Measurements from ENCODE around the gene DYDC2.
"Not testable (repeated sequence)": the region's sequence is repeated elsewhere in the genome, so short reads cannot be mapped to it uniquely, and the experiment has no call there.

DYDC2 gene

DNA sequence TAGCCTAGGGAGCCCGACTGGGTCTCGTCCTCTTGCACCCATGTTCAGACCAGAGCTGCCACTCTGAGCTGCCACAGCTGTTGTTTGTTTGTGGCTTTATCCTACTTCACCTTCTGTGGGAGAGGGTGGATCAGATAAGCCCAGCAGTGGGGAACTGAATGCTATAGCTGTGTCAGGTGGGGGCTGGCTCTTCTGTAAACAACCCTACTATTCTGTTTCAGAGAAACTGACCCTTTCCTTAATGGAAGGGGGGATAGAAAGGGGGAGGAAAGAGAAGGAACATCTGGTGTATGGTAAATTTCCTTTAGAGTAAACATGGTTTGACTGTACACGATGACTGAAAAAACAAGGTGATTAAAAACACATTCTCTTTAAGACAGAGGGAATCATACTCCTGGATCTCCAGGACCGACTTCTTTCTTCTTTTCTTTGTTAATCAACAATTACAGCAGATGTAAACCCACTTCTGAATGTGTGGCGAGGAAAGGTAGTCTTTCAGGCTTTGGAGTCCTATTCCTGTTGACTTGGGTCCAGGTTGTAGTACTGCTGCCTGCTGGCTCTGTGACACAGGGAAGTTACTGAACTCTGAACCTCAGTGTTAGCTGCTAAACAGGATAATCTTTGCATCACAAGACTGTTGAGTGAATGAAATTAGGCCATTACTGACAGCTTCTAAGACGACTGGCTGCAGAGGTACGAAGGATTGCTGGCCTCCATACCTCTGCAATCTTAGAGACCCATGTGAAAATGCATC lies 57.7 kb downstream of the DYDC2 start:
- FAIRE-seq (no peak), DNase-seq (ENCODE audit: insufficient read length, low spot score) (no peak)
- no peak for TF ChIP-seq PAX5 (IDR thresholded peaks at IDR 0.05; ENCODE audit: insufficient read depth, low read length, severe bottlenecking)
- TF ChIP-seq TAF1 (IDR thresholded peaks at IDR 0.05; ENCODE audit: low read depth, low read length) = no peak
- no peak for TF ChIP-seq POLR2AphosphoS5 (IDR thresholded peaks at IDR 0.05; ENCODE audit: low read depth, low read length)
- TF ChIP-seq POU2F2 (IDR thresholded peaks at IDR 0.05; ENCODE audit: low read depth, low read length) = no peak
- TF ChIP-seq POLR2A (IDR thresholded peaks at IDR 0.05; ENCODE audit: low read depth, low read length) = no peak
- no peak for TF ChIP-seq SPI1 (IDR thresholded peaks at IDR 0.05; ENCODE audit: low read depth, low read length)

DNA sequence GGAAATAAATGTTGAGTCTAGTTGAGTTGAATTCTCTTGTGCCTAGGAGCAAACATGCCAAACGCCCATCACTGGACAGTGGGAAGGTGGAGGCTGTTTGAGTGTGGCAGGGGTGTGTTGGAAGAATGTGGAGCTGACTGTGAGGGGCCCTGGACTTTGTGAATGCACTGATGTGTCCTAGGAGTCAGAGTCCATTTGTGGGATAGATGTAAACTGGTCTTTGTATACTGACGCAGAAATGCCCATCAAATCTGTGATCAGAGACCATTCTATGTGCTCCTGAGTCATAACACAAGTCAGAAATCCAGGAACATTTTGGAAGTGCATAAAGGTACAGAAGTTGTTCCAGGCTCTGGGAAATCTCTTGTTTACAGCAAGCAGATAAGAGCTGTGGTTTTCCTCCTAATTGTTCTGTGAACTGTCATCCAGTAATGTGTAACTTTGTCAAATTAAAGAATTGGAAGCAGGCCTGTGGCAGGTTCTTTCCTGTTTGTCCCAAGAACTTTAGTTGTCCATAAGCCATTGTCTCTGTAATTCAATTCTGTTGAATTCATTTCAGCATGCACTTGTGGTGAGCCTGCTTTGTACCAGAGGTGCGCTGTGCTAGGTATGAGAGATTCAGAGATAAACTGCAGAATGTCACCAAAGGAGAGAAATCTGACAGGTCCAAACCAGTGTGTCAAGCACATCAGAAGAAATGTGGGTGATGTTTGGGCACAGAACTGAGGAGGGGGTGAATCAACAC lies 59.3 kb downstream of the DYDC2 start:
- DNase-seq (ENCODE audit: insufficient read length, low spot score) (no peak), FAIRE-seq (no peak)
- no peak for TF ChIP-seq POU2F2 (IDR thresholded peaks at IDR 0.05; ENCODE audit: low read depth, low read length)
- no peak for TF ChIP-seq POLR2AphosphoS5 (IDR thresholded peaks at IDR 0.05; ENCODE audit: low read depth, low read length)

DNA sequence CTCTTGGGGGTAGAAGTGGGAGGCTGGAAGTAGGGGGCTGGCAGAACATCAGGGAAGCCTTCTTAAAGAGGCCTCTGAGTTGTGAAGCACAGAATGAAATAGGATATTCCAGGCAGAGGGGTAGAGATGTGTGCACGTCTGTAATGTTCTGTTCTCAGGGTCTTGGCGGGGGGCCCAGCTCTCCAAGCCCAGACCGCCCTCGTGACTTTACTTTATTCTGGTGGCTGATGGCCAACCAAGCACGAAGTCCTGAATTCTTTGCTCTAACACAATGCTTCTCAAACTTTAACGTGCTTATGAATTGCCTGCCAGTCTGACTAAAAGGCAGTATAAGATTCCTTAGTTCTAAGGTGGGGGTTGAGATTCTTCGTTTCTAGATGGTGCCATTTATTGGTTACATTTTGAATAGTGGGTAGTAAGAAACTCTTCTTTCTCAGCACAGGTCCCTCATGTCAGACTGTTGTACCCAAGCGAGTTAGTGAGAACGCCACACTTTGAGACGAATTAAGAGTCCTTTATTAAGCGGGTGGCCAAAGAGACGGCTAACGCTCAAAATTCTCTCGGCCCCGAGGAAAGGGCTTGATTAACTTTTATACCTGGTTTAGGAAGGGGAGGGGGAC lies 60.0 kb downstream of the DYDC2 start:
- DNase-seq (ENCODE audit: insufficient read length, low spot score) (no peak), FAIRE-seq (no peak)
- TF ChIP-seq POLR2A (IDR thresholded peaks at IDR 0.05; ENCODE audit: low read depth, low read length) (no peak), POU2F2 (IDR thresholded peaks at IDR 0.05; ENCODE audit: low read depth, low read length) (no peak), TAF1 (IDR thresholded peaks at IDR 0.05; ENCODE audit: low read depth, low read length) (no peak), POLR2AphosphoS5 (IDR thresholded peaks at IDR 0.05; ENCODE audit: low read depth, low read length) (no peak), PAX5 (IDR thresholded peaks at IDR 0.05; ENCODE audit: insufficient read depth, low read length, severe bottlenecking) (no peak), SPI1 (IDR thresholded peaks at IDR 0.05; ENCODE audit: low read depth, low read length) (no peak)

DNA sequence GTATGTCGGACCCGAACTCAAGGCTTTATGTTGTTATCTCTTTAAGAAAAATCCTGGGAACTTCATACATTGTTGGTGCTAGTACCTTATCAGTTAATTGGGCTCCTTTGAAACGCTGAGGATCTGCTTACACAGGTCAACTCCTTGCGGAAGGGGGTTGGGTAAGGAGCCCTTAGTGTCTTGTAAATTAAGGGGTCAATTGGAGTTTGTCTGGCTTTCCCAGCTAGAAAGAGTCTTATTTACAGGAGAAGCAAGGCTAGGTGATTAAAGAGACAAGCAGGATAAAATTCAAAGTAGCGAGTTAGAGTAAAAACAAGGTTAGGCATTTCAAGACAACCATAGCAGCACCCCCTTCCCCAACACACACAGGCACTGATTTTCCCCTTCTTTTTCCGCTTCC lies 60.7 kb downstream of the DYDC2 start:
- not testable (repeated sequence) for FAIRE-seq

More for the DNA sequence above, 60.7 kb downstream of the DYDC2 start:
- DNase-seq (ENCODE audit: insufficient read length, low spot score) = not testable (repeated sequence)
